GM18526 (cell line): Measurements from ENCODE around the gene EEF1G.
A peak's percentile ranks its signal among the peaks of the same experiment; 100 is the strongest.

Source experiments
- POLR2A ChIP-seq: IDR thresholded peaks from 3 replicates; pipeline ENCODE4 v1.6.1; 2011; ENCODE audit not compliant: insufficient read length; ENCODE audit errors: extremely low read depth

The EEF1G gene

GRCh38 chr11:62567018-62567633 is 6.6 kb downstream of the EEF1G start:
- TF ChIP-seq POLR2A = no peak

DNA sequence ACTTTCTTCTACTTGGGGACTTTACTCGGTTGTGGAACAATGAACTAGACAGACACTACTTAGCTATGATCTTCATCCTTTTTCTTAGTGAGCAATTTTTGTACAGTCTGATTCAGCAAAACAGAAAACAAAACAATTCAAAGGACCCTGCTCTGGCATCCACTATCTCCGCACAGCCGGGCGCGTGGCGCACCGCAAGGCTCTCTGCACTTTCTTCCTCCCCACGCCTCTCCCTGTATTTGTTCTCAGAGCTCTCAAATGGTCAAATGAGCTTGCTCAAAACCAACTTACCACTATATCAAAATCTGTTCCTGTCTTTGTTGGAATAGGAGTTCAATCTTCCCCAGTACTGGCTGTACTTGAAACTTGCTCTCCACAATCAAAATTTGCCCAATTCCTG is 7.4 kb downstream of the EEF1G start:
- TF ChIP-seq POLR2A = no peak

DNA sequence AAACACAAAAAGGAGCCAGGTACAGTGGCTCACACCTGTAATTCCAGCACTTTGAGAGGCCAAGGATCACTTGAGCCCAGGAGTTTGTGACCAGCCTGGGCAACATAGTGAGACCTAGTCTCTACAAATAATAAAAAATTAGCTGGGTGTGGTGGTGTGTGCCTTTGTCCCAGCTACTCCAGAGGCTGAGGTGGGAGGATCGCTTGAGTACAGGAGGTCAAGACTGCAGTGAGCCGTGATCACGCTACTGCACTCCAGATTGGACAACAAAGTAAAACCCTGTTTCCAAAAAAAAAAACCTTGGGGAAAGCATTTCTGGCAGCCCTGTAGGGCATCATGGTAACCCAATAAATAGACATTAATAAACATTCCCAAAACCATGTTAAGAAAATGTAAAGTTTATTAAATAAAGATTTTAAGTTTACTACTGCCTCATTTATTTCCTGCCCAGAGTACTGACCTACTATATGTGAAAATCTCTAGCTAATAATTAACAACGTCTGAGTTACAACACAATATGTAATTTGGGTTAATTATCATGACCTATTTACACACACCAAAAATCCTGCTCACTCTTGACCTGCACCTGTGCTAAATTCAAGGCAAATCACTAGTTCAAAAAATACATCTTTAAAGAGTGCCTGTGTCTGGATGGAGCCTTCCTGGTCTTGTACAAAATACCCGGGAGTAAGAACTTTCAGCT is 8.4 kb downstream of the EEF1G start:
- TF ChIP-seq POLR2A = no peak

DNA sequence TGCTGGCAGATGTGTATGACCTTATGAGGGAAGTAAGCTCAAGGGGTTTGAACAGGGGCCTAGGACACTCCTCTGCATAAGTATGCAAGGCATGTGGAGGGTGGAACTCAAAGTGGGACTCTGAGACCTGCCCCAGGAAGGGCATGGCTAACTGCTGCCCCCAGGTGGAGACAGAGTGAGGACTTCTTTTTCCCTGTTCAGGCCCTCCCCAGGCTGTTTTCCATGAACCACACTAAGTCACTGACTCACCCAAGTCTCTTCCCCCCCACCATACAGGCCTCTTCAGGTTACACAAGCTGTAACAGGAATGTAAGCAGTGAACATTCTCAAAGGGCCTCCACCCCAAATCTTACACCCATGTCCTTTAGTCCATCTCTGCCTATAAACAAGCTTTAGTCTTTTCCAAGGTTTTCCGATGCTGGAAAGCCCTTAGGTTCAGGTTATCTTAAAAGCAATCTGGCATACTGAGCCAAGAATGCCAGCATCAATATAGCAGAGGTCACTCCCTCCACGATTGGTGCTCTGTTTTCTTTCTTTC is 13.1 kb downstream of the EEF1G start:
- TF ChIP-seq POLR2A = no peak

- TF ChIP-seq POLR2A = no peak
Observed at GRCh38 chr11:62559204-62559603, 14.5 kb downstream of the EEF1G start.

GRCh38 chr11:62558669-62559068 is 15.0 kb downstream of the EEF1G start:
- no peak for TF ChIP-seq POLR2A

GRCh38 chr11:62556875-62557631 is 16.6 kb downstream of the EEF1G start:
- TF ChIP-seq POLR2A = no peak

DNA sequence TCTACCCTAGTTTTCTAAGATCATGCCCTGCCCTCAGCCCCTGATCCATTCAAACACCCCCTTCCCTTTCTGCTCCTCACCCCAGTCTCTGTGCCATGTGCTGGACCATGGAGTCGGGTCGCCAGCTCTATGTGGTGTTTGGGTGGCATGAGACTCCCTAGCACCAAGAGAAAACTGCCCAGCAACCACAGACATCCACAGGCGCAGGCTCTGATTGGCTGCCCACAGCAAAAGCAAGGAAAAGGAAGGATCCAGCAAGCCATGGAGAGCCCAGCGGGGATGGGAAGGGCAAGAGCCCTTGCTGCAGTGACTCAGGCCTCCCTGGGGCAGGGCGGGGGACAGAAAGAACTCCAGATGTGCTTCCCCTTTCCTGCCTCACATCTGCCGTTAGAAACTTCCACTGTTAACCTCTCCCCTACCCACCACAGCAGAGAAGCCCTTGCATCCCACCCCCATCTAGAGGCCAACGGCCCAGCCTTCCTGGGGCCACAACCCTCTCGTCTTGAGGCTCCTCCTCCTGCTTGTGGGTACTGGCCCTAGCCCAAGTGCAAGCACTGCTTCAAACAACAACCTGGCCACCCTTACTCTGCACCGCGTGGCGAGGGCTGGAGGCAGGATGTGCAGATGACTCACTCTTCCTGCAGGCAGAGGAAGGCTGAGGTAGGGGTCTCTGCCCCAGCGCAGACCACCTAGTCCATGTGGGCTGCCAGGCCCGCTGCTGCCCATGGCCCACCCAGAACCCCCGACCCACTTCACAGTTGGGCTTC is 17.4 kb downstream of the EEF1G start:
- peak; percentile 49 for TF ChIP-seq POLR2A

GRCh38 chr11:62555464-62556107 is 18.1 kb downstream of the EEF1G start:
- TF ChIP-seq POLR2A = peak; percentile 29

DNA sequence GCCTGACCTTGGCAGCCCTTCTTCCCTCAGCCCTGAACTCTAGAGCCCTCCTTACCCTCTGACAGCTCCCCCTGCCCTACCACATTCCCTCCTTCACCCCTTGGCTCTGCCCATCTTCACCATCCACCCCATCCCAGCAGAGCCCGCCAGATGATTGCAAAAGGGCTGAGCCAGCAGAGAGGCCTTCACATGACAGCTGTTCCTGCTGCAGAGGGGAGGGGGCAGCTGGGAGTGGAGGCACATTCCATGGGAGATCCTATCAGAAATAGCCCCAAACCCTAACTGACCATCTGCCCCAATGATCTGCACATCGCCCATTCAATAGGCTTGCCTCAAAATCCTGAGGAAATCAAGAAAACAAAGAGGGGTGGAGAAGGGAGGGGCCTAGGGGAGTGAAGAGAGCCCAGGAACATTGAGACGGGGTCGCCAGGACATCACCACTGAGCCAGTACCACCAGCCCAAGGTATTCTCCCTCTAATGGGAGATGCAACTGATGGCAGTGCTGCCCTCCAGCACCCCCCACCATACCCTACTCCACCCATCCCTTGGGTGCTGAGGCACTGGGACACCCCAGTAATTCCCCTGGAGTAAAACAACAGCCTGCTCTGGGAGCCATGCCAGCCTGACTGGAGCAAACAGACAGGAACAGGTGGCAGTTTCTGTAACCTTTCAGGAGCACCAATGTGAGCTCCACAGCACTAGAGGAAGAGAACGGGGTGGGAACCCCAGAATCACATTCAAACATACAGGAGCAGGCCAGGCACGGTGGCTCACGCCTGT is 19.1 kb downstream of the EEF1G start:
- TF ChIP-seq POLR2A = no peak

GRCh38 chr11:62553839-62554361 is 19.8 kb downstream of the EEF1G start:
- TF ChIP-seq POLR2A = no peak

GRCh38 chr11:62553080-62553838 is 20.4 kb downstream of the EEF1G start:
- no peak for TF ChIP-seq POLR2A

- TF ChIP-seq POLR2A = no peak
Observed at GRCh38 chr11:62552485-62553079, 21.1 kb downstream of the EEF1G start.
